ENCODE results near the gene ST7.

The ST7 gene

DNA sequence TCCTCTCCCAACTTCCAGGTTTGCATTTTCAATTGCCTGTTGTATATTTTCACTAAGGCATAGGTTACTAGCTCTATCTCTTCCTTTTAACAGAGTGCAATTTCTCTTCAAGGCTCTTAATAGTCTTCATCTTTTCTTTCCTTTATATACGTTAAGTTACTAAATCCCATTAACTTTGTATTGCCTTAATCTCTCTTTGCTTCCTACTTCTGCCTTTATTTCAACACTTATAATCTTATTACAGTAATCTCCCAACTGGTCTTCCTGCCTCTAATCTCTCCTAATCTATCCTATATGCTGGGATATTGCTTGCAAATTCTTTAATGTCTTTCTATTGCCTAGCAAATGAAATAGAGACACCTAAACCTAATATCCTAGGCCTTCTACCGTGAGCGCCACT, 26.1 kb downstream of the ST7 start:
- no peak for DNase-seq (ENCODE audit: low spot score)
- no peak for TF ChIP-seq CTCF (IDR thresholded peaks at IDR 0.05)
- Histone ChIP-seq H3K4me3 (no peak overlapping the region), H3K27ac (no peak overlapping the region)

DNA sequence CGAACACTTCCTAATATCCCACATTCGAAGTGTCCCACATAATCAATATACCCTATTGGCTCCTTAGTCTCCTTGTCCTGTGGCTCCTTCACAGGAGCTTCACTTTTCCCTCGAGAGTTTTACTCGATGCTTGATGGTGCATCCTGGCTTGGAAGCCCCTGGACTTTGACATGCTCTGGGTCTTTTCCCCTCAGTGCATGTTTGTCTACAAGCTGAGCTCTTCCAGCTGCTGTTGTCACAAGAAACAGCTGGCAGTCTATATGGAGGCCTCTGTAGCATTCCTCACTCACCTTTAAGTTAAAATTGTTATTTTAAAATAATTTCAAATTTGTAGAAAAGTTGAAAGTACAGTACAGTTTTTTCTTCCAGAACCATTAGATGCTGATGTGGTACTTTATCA, 27.1 kb downstream of the ST7 start:
- no peak overlapping the region for H3K27ac ChIP-seq
- H3K4me3 ChIP-seq, result no peak overlapping the region
- no peak for TF ChIP-seq CTCF (IDR thresholded peaks at IDR 0.05)
- no peak for DNase-seq (ENCODE audit: low spot score)

- H3K27ac ChIP-seq, result no peak overlapping the region
- DNase-seq (ENCODE audit: low spot score), result no peak
- no peak overlapping the region for H3K4me3 ChIP-seq
- TF ChIP-seq CTCF (IDR thresholded peaks at IDR 0.05), result no peak
These were observed 28.6 kb downstream of the ST7 start for GRCh38 chr7:116981939-116982338.

DNA sequence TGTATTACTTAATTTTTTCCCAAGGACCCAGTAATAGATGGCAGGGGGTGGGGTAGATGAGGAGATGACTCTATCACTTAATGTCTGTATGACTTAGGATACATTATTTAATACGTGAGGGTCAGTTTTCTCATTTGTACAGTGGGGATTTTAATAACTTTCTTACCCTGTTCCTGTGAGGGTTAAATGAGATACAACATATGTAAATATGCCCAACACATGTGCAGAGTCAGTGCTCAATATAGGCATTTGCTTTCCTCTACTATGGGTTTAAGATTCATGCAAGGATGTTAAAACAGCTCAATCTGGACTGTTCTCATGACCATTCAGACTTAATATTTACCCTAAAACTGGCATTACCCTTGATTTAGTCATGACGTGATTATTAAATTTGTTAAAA, 31.2 kb downstream of the ST7 start:
- no peak overlapping the region for H3K27ac ChIP-seq
- no peak overlapping the region for H3K4me3 ChIP-seq
- DNase-seq (ENCODE audit: low spot score), result no peak
- TF ChIP-seq CTCF (IDR thresholded peaks at IDR 0.05), result no peak

DNA sequence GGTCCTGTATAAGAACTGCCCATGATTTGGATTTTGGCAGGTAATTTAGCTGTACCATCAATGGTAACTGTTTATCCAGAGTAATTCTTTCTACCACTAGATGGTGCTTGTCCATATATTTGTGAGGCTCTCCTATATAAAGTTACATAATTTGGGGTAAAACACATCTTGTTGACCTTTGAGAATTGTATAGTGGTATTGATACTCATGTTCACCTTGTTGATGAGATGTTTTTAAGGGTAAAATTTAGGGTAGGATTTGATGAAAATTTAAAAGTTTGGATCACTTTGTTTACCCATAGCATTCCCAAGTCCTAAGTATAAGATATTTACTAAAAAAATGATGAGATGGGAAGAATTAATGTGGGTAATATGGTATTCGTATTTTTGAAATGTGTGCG, 31.6 kb downstream of the ST7 start:
- Histone ChIP-seq H3K4me3 (no peak overlapping the region), H3K27ac (no peak overlapping the region)
- TF ChIP-seq CTCF (IDR thresholded peaks at IDR 0.05), result no peak
- DNase-seq (ENCODE audit: low spot score), result no peak

DNA sequence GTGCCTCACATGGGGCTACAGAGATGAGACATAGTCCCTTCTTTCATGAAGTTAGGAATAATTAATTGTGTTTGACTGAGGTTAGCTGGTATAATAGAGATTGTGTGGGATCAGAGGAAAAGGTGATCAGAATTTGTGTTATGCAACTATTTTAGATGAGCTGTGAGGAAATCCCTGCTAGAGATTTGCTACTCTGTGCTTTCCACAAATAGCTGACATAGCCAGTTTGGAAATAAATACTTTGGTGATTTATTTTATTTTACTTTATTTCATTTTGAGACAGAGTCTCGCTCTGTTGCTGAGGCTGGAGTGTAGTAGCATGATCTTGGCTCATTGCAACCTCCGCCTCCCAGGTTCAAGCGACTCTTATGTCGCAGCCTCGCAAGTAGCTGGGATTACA, 32.3 kb downstream of the ST7 start:
- H3K27ac ChIP-seq, result no peak overlapping the region
- DNase-seq (ENCODE audit: low spot score), result no peak
- TF ChIP-seq CTCF (IDR thresholded peaks at IDR 0.05), result no peak

DNA sequence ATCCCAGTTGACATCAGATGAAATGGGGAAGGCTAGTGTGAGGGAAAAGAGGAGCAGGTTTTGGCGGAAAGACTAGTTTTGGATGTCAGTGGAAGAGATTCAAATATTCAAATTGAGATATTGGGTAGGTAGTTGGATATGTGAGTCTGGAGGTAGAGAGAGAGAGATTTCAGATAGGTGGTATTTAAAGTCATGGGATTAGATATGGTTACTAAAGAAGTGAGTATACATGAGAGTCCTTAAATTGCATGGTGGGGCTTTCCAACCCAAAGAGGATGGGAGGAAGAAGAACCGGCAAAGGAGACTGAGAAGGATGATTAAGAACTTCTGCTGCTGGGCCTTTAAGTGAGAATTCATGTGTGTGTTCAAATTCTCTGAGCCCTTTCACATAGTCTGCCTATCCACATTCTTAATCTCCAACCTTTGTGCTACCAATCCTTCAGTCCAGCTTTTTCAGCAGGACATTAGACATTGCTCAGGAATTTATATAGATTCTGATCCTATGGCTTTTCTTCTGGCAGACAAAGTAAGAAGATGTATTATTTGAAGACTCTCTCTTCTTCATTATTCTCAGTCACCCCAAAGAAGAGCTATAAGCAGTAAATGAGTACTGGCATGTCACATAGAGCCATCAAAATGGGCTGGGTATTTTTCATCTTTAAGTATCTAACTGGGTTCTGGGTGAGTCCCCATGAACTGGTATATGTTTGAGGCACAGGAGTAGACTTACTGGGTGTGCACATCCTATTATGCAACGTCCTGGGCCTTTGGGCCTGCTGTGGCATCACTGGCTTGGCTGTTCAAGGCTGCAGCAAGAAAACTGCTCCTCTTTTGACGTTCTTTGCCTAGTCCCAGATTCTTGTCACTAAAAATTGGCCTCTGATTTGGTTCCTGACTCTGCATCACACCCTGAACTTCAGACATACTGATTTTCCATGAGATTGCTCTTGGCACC, 33.6 kb downstream of the ST7 start:
- TF ChIP-seq CTCF (IDR thresholded peaks at IDR 0.05), result no peak
- Histone ChIP-seq H3K27ac (no peak overlapping the region), H3K4me3 (no peak overlapping the region)
- no peak for DNase-seq (ENCODE audit: low spot score)

More for the DNA sequence above, 32.3 kb downstream of the ST7 start:
- H3K4me3 ChIP-seq, result no peak overlapping the region
